Neuron (in vitro differentiated cells): ENCODE results near the gene HS6ST1.

Experiments
- H2AFZ ChIP-seq: one replicate; pipeline ENCODE4 v1.6.1; 2013; ENCODE audit warnings: low read depth, mild to moderate bottlenecking, inconsistent platforms, low read length, moderate library complexity
- H3K27me3 ChIP-seq: one replicate; pipeline ENCODE4 v1.6.1; 2013; ENCODE audit warnings: low read length; ENCODE audit not compliant: insufficient read depth
- H3K36me3 ChIP-seq: one replicate; pipeline ENCODE4 v1.6.1; 2013; ENCODE audit warnings: low read length; ENCODE audit not compliant: insufficient read depth
- H3K4me1 ChIP-seq: one replicate; pipeline ENCODE4 v1.6.1; 2013; ENCODE audit warnings: low read length; ENCODE audit not compliant: insufficient read depth
- H3K4me3 ChIP-seq: 2 replicates; pipeline ENCODE4 v1.5.1; 2013; ENCODE audit warnings: mild to moderate bottlenecking, low read length, moderate library complexity
- H3K9me3 ChIP-seq: one replicate; pipeline ENCODE4 v1.6.1; 2013; ENCODE audit warnings: low read length

The HS6ST1 gene

GRCh38 chr2:128300151-128301020 lies 18.3 kb downstream of the HS6ST1 start:
- Histone ChIP-seq H3K4me3 (no peak overlapping the region), H3K9me3 (no peaks in the 10 kb centered on the region), H3K36me3 (peaks cover 32% of the 10 kb centered on the region), H3K27me3 (no peaks in the 10 kb centered on the region), H3K4me1 (peaks cover 6% of the 10 kb centered on the region), H2AFZ (no peak overlapping the region)

GRCh38 chr2:128299628-128300027 lies 19.0 kb downstream of the HS6ST1 start:
- no peaks in the 10 kb centered on the region for H3K9me3 ChIP-seq
- H3K27me3 ChIP-seq: no peaks in the 10 kb centered on the region
- H3K4me1 ChIP-seq: peaks cover 3% of the 10 kb centered on the region
- H2AFZ ChIP-seq: no peak overlapping the region
- peaks cover 37% of the 10 kb centered on the region for H3K36me3 ChIP-seq
- H3K4me3 ChIP-seq: no peak overlapping the region

- Histone ChIP-seq H2AFZ (no peak overlapping the region), H3K4me1 (peaks cover 3% of the 10 kb centered on the region), H3K4me3 (no peak overlapping the region), H3K36me3 (peaks cover 38% of the 10 kb centered on the region), H3K27me3 (no peaks in the 10 kb centered on the region), H3K9me3 (no peaks in the 10 kb centered on the region)
These were observed 19.7 kb downstream of the HS6ST1 start for GRCh38 chr2:128298846-128299507.

- H3K36me3 ChIP-seq: peaks cover 33% of the 10 kb centered on the region
- no peak overlapping the region for H2AFZ ChIP-seq
- no peak overlapping the region for H3K4me3 ChIP-seq
- H3K27me3 ChIP-seq: no peaks in the 10 kb centered on the region
- H3K9me3 ChIP-seq: no peaks in the 10 kb centered on the region
- H3K4me1 ChIP-seq: peaks cover 3% of the 10 kb centered on the region
These were observed 20.4 kb downstream of the HS6ST1 start for GRCh38 chr2:128298286-128298685.

GRCh38 chr2:128293870-128294455 lies 24.7 kb downstream of the HS6ST1 start:
- H2AFZ ChIP-seq: no peak overlapping the region
- H3K4me3 ChIP-seq: no peak overlapping the region
- H3K27me3 ChIP-seq: no peaks in the 10 kb centered on the region
- H3K9me3 ChIP-seq: peaks cover 2% of the 10 kb centered on the region
- peaks cover 23% of the 10 kb centered on the region for H3K36me3 ChIP-seq
- peaks cover 8% of the 10 kb centered on the region for H3K4me1 ChIP-seq

- peaks cover 8% of the 10 kb centered on the region for H3K4me1 ChIP-seq
- H3K27me3 ChIP-seq: no peaks in the 10 kb centered on the region
- H3K9me3 ChIP-seq: peaks cover 2% of the 10 kb centered on the region
- no peak overlapping the region for H2AFZ ChIP-seq
- peaks cover 29% of the 10 kb centered on the region for H3K36me3 ChIP-seq
- no peak overlapping the region for H3K4me3 ChIP-seq
These were observed 25.3 kb downstream of the HS6ST1 start for GRCh38 chr2:128293426-128293755.

- peaks cover 32% of the 10 kb centered on the region for H3K36me3 ChIP-seq
- H3K27me3 ChIP-seq: no peaks in the 10 kb centered on the region
- no peak overlapping the region for H3K4me3 ChIP-seq
- peaks cover 2% of the 10 kb centered on the region for H3K9me3 ChIP-seq
- peaks cover 8% of the 10 kb centered on the region for H3K4me1 ChIP-seq
- H2AFZ ChIP-seq: no peak overlapping the region
These were observed 25.9 kb downstream of the HS6ST1 start for GRCh38 chr2:128292599-128293425.

- Histone ChIP-seq H3K36me3 (peaks cover 33% of the 10 kb centered on the region), H3K4me1 (peaks cover 8% of the 10 kb centered on the region), H3K27me3 (no peaks in the 10 kb centered on the region), H2AFZ (no peak overlapping the region), H3K4me3 (no peak overlapping the region), H3K9me3 (peaks cover 2% of the 10 kb centered on the region)
These were observed 26.6 kb downstream of the HS6ST1 start for GRCh38 chr2:128291844-128292598.

- Histone ChIP-seq H2AFZ (no peak overlapping the region), H3K27me3 (no peaks in the 10 kb centered on the region), H3K4me1 (peaks cover 8% of the 10 kb centered on the region), H3K9me3 (peaks cover 2% of the 10 kb centered on the region), H3K36me3 (peaks cover 39% of the 10 kb centered on the region), H3K4me3 (no peak overlapping the region)
These were observed 27.4 kb downstream of the HS6ST1 start for GRCh38 chr2:128291161-128291843.

GRCh38 chr2:128290356-128290755 lies 28.3 kb downstream of the HS6ST1 start:
- H3K9me3 ChIP-seq: peaks cover 2% of the 10 kb centered on the region
- peaks cover 8% of the 10 kb centered on the region for H3K4me1 ChIP-seq
- no peak overlapping the region for H3K4me3 ChIP-seq
- H3K27me3 ChIP-seq: no peaks in the 10 kb centered on the region
- no peak overlapping the region for H2AFZ ChIP-seq
- H3K36me3 ChIP-seq: peaks cover 44% of the 10 kb centered on the region

GRCh38 chr2:128289439-128289838 lies 29.2 kb downstream of the HS6ST1 start:
- Histone ChIP-seq H3K9me3 (peaks cover 2% of the 10 kb centered on the region), H2AFZ (no peak overlapping the region), H3K27me3 (no peaks in the 10 kb centered on the region), H3K4me1 (peaks cover 5% of the 10 kb centered on the region), H3K36me3 (peaks cover 39% of the 10 kb centered on the region), H3K4me3 (no peak overlapping the region)

- no peaks in the 10 kb centered on the region for H3K27me3 ChIP-seq
- peaks cover 2% of the 10 kb centered on the region for H3K9me3 ChIP-seq
- H3K4me1 ChIP-seq: peaks cover 5% of the 10 kb centered on the region
- H3K36me3 ChIP-seq: peaks cover 40% of the 10 kb centered on the region
- H2AFZ ChIP-seq: no peak overlapping the region
- H3K4me3 ChIP-seq: no peak overlapping the region
These were observed 29.9 kb downstream of the HS6ST1 start for GRCh38 chr2:128288781-128289180.
